GM19328 (cell line): ENCODE results near the gene ZSCAN10.

Experiments used
- ATAC-seq: cut with Tn5 transposase; IDR thresholded peaks from one replicate; pipeline ENCODE4 v1.9.1; 2021; ENCODE audit warnings: mild to moderate bottlenecking, moderate library complexity; ENCODE audit not compliant: unreplicated experiment

Gene ZSCAN10

DNA sequence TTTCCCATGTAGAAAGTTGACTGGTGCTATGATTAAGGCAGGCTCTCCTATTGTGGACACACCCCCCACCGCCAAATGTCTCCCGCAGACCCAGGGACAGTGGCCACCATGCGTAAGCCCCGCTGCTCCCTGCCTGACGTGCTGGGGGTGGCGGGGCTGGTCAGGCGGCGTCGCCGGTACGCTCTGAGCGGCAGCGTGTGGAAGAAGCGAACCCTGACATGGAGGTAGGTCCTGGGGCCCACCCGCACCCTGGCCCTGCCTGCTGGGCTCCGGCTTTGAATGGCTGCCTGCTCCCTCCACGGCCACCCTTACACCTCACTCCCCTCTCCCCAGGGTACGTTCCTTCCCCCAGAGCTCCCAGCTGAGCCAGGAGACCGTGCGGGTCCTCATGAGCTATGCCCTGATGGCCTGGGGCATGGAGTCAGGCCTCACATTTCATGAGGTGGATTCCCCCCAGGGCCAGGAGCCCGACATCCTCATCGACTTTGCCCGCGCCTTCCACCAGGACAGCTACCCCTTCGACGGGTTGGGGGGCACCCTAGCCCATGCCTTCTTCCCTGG is 49.1 kb downstream of the ZSCAN10 start:
- ATAC-seq, result no peak

DNA sequence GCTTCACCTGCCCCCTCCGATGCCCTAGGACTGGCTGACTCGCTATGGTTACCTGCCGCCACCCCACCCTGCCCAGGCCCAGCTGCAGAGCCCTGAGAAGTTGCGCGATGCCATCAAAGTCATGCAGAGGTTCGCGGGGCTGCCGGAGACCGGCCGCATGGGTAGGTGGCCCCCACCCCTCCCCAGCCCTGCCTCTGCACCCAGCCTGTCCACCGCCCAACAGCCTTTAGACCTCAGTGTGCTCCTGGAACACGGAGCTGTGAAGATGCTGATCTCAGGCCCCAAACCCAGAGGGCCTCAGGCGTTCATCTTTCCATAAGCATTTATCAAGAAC is 51.7 kb downstream of the ZSCAN10 start:
- ATAC-seq, result no peak

GRCh38 chr16:3046641-3047386 is 52.3 kb downstream of the ZSCAN10 start:
- ATAC-seq, result no peak

- no peak for ATAC-seq
Measured at GRCh38 chr16:3045758-3046640, 53.1 kb downstream of the ZSCAN10 start, which contains the start of gene MMP25. Gene MMP25 (plus strand): TSS chr16:3046561. CDS start chr16:3046918, 357 bp downstream.

DNA sequence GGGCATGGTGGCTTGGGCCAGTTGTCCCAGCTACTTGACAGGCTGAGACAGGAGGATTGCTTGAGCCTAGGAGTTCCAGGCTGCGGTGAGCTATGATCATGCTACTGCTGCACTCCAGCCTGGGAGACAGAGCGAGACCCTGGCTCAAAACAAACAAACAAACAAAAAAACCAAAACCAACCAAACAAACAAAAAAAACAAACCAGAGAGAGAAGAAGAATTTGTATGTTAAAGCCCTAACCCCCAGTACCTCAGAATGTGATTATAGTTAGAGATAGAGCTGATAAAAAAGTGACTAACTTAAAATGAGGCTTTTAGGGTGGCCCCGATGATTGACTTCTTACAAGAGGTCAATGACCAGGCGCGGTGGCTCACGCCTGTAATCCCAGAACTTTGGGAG is 54.4 kb downstream of the ZSCAN10 start:
- no peak for ATAC-seq

DNA sequence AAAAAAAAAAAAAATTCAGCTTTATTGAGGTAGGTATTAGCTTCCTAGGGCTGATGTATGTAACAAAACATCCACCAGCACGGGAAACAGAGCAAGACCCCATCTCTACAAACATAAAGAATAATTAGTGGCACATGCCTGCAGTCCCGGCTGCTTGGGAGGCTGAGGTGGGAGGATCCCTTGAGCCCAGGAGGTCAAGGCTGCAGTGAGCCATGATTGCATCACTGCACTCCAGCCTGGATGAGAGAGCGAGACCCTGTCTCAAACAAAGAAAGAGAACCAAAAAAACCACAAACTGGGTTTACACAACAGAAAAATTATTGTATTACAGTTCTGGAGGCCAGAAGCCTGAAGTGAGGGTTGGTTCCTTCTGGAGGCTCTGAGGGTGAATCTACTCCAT is 56.7 kb downstream of the ZSCAN10 start:
- ATAC-seq, result no peak

DNA sequence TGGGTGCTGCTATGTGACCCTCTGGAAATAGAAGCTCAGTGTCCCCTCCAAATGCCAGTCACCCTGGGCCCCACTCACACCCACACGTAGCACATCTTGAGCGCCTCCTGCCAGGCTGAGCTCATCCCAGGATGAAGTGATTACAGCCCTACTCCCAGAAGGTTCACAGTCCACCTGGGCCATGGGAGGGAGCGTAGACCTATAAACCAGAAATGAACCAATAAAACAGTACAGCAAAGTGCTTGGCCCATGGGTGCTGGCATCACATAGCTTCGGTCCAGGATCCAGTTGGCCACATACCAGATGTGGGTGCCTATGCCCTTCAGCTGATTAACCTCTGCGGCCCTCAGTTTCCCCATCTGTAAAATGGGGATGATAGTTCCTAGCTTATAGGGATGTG is 60.2 kb downstream of the ZSCAN10 start:
- ATAC-seq, result no peak
